ENCODE measurements around the gene INO80B. TPM values are rescaled to one million over a fixed set of nuclear protein-coding genes. Genes with fewer than 3 reads are reported as not detected.
"Not testable (repeated sequence)": the region's sequence is repeated elsewhere in the genome, so short reads cannot be mapped to it uniquely, and the experiment has no call there.

The INO80B gene
- total RNA-seq, 1 donor from 2014 or later: 48.5 TPM

DNA sequence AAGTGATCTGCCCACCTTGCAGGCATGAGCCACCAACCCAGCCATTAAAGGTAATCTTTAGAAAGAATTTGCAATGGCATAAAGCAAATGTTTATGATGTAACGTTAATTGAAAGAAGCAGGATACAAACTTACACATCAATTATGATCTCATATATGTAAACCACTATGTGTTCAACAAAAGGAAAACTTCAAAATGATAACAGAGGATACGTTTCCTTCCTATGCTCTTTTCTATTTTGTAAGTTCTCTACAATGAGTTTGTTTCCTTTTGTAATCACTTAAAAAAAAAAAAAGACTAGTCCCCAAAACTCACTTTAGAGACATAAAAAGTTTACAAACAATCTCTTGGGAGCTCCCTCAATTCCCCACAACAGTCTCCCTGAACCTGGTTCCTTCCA, 34.9 kb upstream of the INO80B start:
- peak overlapping the region; percentile 9 for H3K4me3 Mint-ChIP-seq (ENCODE audit: low read depth)
- no peak for DNase-seq (ENCODE audit: low spot score)
- H3K27ac Mint-ChIP-seq: peak overlapping the region; percentile 1
- intact Hi-C loops (cut with micrococcal nuclease): no loop called here
- peaks cover 19% of the 10 kb centered on the region for H3K4me1 Mint-ChIP-seq (ENCODE audit: low read depth)
- peaks cover 2% of the 10 kb centered on the region for H3K27me3 Mint-ChIP-seq (ENCODE audit: low read depth)
- no peaks in the 10 kb centered on the region for H3K9me3 Mint-ChIP-seq
- peaks cover 6% of the 10 kb centered on the region for H3K36me3 Mint-ChIP-seq (ENCODE audit: low read depth)

DNA sequence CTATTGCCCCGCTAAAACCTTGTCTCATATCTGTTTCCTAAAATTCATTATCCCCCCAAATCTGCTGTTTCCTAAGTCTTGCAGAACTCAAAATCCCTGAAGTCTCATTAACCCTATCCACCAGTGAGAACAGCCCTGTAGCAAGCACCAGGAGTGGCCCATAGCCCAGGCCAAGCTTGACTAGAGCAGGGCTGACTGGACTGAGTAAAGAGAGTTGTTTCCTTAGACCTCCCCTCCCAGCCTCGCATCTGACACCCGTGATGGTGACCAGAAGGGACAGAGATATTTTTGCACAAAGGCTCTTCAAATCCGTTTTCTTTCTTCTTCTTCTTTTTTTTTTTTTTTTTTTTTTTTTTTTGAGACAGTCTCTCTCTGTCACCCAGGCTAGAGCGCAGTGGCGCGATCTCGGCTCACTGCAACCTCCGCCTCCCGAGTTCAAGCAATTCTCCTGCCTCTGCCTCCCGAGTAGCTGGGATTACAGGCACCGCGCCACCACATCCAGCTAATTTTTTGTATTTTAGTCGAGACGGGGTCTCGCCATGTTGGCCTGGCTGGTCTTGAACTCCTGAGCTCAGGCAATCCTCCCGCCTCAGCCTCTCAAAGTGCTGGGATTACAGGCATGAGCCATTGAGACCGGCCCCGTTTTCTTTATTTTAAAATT, 34.3 kb upstream of the INO80B start:
- not testable (repeated sequence) for H3K9me3 Mint-ChIP-seq; DNase-seq (ENCODE audit: low spot score); H3K27me3 Mint-ChIP-seq (ENCODE audit: low read depth)
- Mint-ChIP-seq H3K27ac (peak overlapping the region; percentile 85), H3K4me3 (ENCODE audit: low read depth) (peak overlapping the region; percentile 100), H3K4me1 (ENCODE audit: low read depth) (peaks cover 19% of the 10 kb centered on the region), H3K36me3 (ENCODE audit: low read depth) (peaks cover 12% of the 10 kb centered on the region)
- intact Hi-C loops (cut with micrococcal nuclease): loop anchor here (1.0 kb wide), 1 partner anchor 34 kb away; no protein-coding TSS in a partner anchor

- Mint-ChIP-seq H3K9me3 (no peaks in the 10 kb centered on the region), H3K36me3 (ENCODE audit: low read depth) (peaks cover 15% of the 10 kb centered on the region), H3K27me3 (ENCODE audit: low read depth) (peaks cover 2% of the 10 kb centered on the region), H3K27ac (peak within 1 kb of the TSS; percentile 100), H3K4me3 (ENCODE audit: low read depth) (peak within 1 kb of the TSS; percentile 100), H3K4me1 (ENCODE audit: low read depth) (peaks cover 15% of the 10 kb centered on the region)
- intact Hi-C loops (cut with micrococcal nuclease): loop anchor here (1.0 kb wide), 1 partner anchor 33 kb away; no protein-coding TSS in a partner anchor
- peak; percentile 94 for DNase-seq (ENCODE audit: low spot score)
These were observed 33.5 kb upstream of the INO80B start, which contains the start of the genes C2orf81 and WDR54 for GRCh38 chr2:74421221-74421870. C2orf81 (minus strand) TSS chr2:74421619; CDS start chr2:74421560, 59 bp downstream. WDR54 (plus strand) TSS chr2:74421730; CDS start chr2:74422154, 424 bp downstream.

DNA sequence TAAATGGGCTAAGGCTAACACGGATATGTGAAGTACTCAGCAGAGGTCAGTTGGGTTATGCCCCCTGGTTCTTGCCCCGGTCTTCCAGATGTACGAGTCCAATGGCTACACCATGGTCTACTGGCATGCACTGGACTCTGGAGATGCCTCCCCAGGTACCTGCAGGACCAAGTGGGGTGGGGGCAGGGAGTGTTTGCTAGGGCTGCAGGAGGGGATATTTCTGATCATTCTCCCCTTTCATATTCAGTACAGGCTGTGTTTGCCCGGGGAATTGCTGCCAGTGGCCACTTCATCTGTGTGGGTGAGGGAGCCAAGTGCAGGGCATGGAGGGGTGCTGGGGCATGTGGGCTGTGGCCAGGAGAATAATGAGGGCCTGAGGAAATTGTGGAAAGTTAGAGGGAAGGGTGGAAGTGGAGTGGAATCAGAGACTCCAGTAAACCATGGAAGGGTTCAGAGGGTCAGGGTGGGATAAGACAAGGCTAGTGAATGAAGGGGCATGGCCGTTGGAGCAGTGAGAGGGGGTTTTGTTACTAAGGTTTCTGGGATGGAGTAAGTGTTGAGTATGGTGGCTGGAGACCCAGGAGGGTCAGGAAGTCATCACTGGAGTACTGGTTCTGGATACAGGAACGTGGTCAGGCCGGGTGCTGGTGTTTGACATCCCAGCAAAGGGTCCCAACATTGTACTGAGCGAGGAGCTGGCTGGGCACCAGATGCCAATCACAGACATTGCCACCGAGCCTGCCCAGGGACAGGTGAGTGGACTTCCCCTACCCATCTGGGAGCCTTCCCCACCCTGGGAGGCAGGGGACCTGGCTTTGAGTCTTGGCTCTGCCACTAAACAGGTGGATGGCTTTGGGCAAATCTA, 31.4 kb upstream of the INO80B start:
- H3K27ac Mint-ChIP-seq: no peak overlapping the region
- H3K4me3 Mint-ChIP-seq (ENCODE audit: low read depth): peak overlapping the region; percentile 100
- H3K36me3 Mint-ChIP-seq (ENCODE audit: low read depth): peaks cover 15% of the 10 kb centered on the region
- intact Hi-C loops (cut with micrococcal nuclease): loop anchor here (2.0 kb wide), 1 partner anchor 17 kb away; the partner anchor contains the start of gene RTKN
- peaks cover 15% of the 10 kb centered on the region for H3K4me1 Mint-ChIP-seq (ENCODE audit: low read depth)
- no peaks in the 10 kb centered on the region for H3K27me3 Mint-ChIP-seq (ENCODE audit: low read depth)
- no peak for DNase-seq (ENCODE audit: low spot score)
- H3K9me3 Mint-ChIP-seq: no peaks in the 10 kb centered on the region

GRCh38 chr2:74424139-74424992, 30.5 kb upstream of the INO80B start:
- Mint-ChIP-seq H3K4me3 (ENCODE audit: low read depth) (no peak overlapping the region), H3K4me1 (ENCODE audit: low read depth) (peaks cover 15% of the 10 kb centered on the region), H3K36me3 (ENCODE audit: low read depth) (peaks cover 15% of the 10 kb centered on the region), H3K9me3 (no peaks in the 10 kb centered on the region), H3K27me3 (ENCODE audit: low read depth) (no peaks in the 10 kb centered on the region), H3K27ac (no peak overlapping the region)
- no peak for DNase-seq (ENCODE audit: low spot score)
- intact Hi-C loops (cut with micrococcal nuclease): no loop called here

GRCh38 chr2:74424995-74425406, 29.9 kb upstream of the INO80B start:
- H3K27me3 Mint-ChIP-seq (ENCODE audit: low read depth): no peaks in the 10 kb centered on the region
- no peak overlapping the region for H3K4me3 Mint-ChIP-seq (ENCODE audit: low read depth)
- H3K27ac Mint-ChIP-seq: no peak overlapping the region
- no peaks in the 10 kb centered on the region for H3K9me3 Mint-ChIP-seq
- H3K4me1 Mint-ChIP-seq (ENCODE audit: low read depth): peaks cover 14% of the 10 kb centered on the region
- intact Hi-C loops (cut with micrococcal nuclease): no loop called here
- DNase-seq (ENCODE audit: low spot score): no peak
- peaks cover 15% of the 10 kb centered on the region for H3K36me3 Mint-ChIP-seq (ENCODE audit: low read depth)

- Mint-ChIP-seq H3K27ac (no peak overlapping the region), H3K4me1 (ENCODE audit: low read depth) (peaks cover 9% of the 10 kb centered on the region), H3K36me3 (ENCODE audit: low read depth) (peaks cover 15% of the 10 kb centered on the region), H3K9me3 (no peaks in the 10 kb centered on the region), H3K27me3 (ENCODE audit: low read depth) (no peaks in the 10 kb centered on the region), H3K4me3 (ENCODE audit: low read depth) (no peak overlapping the region)
- intact Hi-C loops (cut with micrococcal nuclease): no loop called here
- DNase-seq (ENCODE audit: low spot score): no peak
These were observed 29.4 kb upstream of the INO80B start for GRCh38 chr2:74425523-74425922.

DNA sequence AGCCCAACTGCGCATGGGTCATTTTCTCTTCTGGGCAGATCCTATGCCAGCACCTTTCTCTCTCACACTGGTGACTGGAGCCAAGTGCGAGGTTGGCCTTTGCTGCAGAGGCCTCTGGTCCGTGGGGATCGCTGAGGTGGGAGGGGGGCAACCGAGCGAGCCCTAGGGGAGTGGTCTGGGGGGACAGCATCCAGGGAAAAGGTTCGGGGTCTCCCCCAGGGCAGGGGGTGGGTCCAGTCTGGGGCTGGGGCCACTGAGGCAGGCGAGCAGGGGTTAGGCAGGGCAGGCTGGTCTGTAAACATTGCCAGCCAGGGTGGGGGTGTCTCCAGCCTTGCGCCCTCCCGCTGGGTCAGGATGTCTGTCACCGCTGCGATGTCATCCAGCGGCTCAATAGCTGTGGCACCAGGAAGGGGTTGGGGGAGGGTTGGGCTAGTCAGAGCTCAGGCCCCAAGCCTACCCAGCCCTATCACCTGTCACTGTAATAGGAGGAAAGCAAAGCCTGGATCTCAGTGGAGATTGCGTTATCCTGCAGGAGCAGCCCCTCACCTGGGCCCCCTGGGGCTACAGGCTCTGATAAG, 28.6 kb upstream of the INO80B start:
- no peaks in the 10 kb centered on the region for H3K27me3 Mint-ChIP-seq (ENCODE audit: low read depth)
- H3K9me3 Mint-ChIP-seq: no peaks in the 10 kb centered on the region
- intact Hi-C loops (cut with micrococcal nuclease): no loop called here
- no peak for DNase-seq (ENCODE audit: low spot score)
- H3K36me3 Mint-ChIP-seq (ENCODE audit: low read depth): peaks cover 15% of the 10 kb centered on the region
- peaks cover 5% of the 10 kb centered on the region for H3K4me1 Mint-ChIP-seq (ENCODE audit: low read depth)
- H3K27ac Mint-ChIP-seq: no peak overlapping the region
- H3K4me3 Mint-ChIP-seq (ENCODE audit: low read depth): no peak overlapping the region

GRCh38 chr2:74427551-74427950, 27.3 kb upstream of the INO80B start:
- peaks cover 15% of the 10 kb centered on the region for H3K36me3 Mint-ChIP-seq (ENCODE audit: low read depth)
- intact Hi-C loops (cut with micrococcal nuclease): no loop called here
- H3K27me3 Mint-ChIP-seq (ENCODE audit: low read depth): no peaks in the 10 kb centered on the region
- DNase-seq (ENCODE audit: low spot score): no peak
- H3K27ac Mint-ChIP-seq: no peak overlapping the region
- H3K4me3 Mint-ChIP-seq (ENCODE audit: low read depth): no peak overlapping the region
- H3K9me3 Mint-ChIP-seq: no peaks in the 10 kb centered on the region
- peaks cover 4% of the 10 kb centered on the region for H3K4me1 Mint-ChIP-seq (ENCODE audit: low read depth)

GRCh38 chr2:74428675-74429074, 26.2 kb upstream of the INO80B start:
- H3K4me3 Mint-ChIP-seq (ENCODE audit: low read depth): no peak overlapping the region
- no peak overlapping the region for H3K27ac Mint-ChIP-seq
- intact Hi-C loops (cut with micrococcal nuclease): no loop called here
- H3K9me3 Mint-ChIP-seq: no peaks in the 10 kb centered on the region
- DNase-seq (ENCODE audit: low spot score): no peak
- no peaks in the 10 kb centered on the region for H3K4me1 Mint-ChIP-seq (ENCODE audit: low read depth)
- peaks cover 15% of the 10 kb centered on the region for H3K36me3 Mint-ChIP-seq (ENCODE audit: low read depth)
- no peaks in the 10 kb centered on the region for H3K27me3 Mint-ChIP-seq (ENCODE audit: low read depth)

DNA sequence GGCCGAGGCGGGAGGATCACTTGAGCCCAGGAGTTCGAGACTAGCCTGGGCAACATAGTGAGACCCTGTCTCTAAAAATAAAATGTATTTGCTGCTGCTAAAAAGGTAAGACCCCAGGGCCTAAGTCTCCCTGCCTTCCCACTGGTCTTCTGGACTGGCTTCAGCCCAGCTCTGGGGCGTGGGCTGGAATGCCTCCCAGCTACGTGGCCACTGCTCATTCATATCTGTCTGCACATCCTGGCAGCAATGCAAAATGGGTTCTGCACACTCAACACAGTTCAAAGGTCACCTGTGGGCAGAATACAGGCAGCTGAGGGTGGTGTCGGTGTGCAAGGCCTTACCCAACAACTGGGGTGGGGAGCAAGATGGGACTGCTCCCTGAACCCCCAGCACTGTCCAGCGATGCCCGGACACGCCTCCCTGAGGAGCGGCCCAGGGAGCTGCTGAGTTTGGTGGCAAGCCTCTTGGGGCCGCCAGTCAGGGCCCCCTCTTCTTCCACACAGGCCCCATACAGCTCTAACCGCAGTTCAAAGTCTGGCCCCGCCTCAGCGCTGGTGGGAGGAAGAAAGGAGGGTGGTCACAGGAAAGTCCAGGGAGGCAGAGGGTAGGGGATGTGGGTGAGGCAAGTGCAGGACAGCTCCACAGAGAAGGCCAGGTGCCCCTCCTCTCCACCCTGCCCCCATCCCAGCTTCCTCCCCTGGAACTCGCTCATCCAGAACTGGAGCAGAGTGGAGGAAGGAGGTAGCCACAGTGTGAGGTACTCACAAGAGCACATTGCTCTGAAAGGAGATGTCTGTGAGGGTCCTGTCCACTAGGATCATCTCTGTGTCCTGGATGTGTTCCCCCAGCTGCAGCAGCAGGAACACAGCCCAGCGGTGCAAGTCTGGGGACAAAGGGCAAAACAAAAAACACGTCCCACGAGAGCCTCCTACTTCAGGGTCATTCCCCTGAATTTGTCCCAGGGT, 25.1 kb upstream of the INO80B start:
- Mint-ChIP-seq H3K27me3 (ENCODE audit: low read depth) (no peaks in the 10 kb centered on the region), H3K4me1 (ENCODE audit: low read depth) (no peaks in the 10 kb centered on the region), H3K36me3 (ENCODE audit: low read depth) (peaks cover 11% of the 10 kb centered on the region), H3K27ac (no peak overlapping the region), H3K9me3 (no peaks in the 10 kb centered on the region), H3K4me3 (ENCODE audit: low read depth) (no peak overlapping the region)
- intact Hi-C loops (cut with micrococcal nuclease): no loop called here
- no peak for DNase-seq (ENCODE audit: low spot score)
